ENCODE measurements around the gene DNHD1.

DNHD1 gene

GRCh38 chr11:6584528-6584927, 87.4 kb downstream of the DNHD1 start:
- no peak for TF ChIP-seq CTCF (conservative IDR thresholded peaks at IDR 0.05; ENCODE audit: control insufficient read depth, insufficient read depth, low read depth, low read length)
- DNase-seq (ENCODE audit: low read depth), result no peak
- H3K4me3 ChIP-seq (ENCODE audit: control insufficient read depth, low read depth, low read length), result no peak overlapping the region

GRCh38 chr11:6586434-6587359, 89.6 kb downstream of the DNHD1 start:
- DNase-seq (ENCODE audit: low read depth), result no peak
- no peak overlapping the region for H3K4me3 ChIP-seq (ENCODE audit: control insufficient read depth, low read depth, low read length)
- no peak for TF ChIP-seq CTCF (conservative IDR thresholded peaks at IDR 0.05; ENCODE audit: control insufficient read depth, insufficient read depth, low read depth, low read length)

DNA sequence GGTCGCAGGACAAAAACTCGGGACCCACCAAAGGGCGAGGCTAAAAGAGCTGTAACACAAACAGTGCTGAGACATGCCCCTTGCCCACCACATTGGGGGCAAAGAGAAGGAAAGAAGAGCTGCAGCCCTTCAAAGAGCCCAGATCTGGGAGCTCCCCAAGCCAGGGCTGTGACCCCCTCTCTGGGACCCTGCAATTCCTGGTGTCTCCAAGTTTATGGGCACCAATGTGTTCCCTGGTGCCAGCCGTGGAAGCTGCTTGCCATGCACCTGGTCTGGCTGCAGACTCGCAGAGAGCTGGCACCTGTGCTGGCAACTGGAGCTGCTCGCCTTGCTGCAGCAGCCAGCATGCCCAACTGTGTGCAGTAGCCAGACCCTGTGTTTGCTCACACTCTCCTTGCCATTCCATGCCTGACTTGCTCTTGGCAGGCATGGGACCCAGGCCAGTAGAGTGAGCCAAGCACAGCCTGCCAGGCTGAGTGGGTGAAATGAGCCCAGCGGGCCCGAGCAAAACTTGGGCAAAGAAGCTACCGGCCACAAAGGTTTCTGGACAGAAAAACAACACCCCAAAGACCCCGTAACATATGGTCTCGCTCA, 90.4 kb downstream of the DNHD1 start:
- no peak for DNase-seq (ENCODE audit: low read depth)
- no peak for TF ChIP-seq CTCF (conservative IDR thresholded peaks at IDR 0.05; ENCODE audit: control insufficient read depth, insufficient read depth, low read depth, low read length)
- no peak overlapping the region for H3K4me3 ChIP-seq (ENCODE audit: control insufficient read depth, low read depth, low read length)

- H3K4me3 ChIP-seq (ENCODE audit: control insufficient read depth, low read depth, low read length), result no peak overlapping the region
- no peak for DNase-seq (ENCODE audit: low read depth)
- TF ChIP-seq CTCF (conservative IDR thresholded peaks at IDR 0.05; ENCODE audit: control insufficient read depth, insufficient read depth, low read depth, low read length), result no peak
Measured at GRCh38 chr11:6588018-6588417, 90.9 kb downstream of the DNHD1 start.

DNA sequence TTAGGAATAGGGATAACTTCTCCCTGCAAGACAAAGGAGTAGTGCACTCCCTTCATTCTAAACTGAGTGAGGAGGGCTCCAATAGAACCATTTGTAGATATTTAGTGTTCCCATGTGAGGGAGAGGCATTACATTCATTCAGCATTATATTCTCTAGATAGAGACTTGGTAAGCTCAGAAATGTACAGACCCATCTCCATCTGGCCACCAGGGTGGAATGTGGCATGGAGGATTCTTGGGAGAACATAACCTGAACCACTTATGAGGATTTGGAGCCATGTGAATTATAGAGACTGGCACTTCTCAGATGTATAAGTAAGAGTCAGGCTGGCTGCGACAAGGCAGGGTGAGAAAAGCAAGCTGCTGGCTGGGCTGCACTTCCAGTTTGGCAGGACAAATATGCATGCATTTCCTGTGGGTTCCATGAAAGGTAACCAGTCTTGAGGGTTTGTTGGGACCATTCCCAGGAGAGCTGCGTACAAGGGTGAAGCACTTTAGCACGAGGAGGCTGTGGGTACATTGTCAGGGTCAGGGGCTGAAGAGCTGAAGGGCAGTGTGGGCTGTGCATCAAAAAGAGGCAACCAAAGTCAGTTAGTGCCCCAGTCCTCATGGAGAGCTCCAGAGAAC, 97.2 kb downstream of the DNHD1 start:
- DNase-seq (ENCODE audit: low read depth), result no peak
- no peak for TF ChIP-seq CTCF (conservative IDR thresholded peaks at IDR 0.05; ENCODE audit: control insufficient read depth, insufficient read depth, low read depth, low read length)
- H3K4me3 ChIP-seq (ENCODE audit: control insufficient read depth, low read depth, low read length), result no peak overlapping the region

GRCh38 chr11:6596239-6596877, 99.3 kb downstream of the DNHD1 start:
- TF ChIP-seq CTCF (conservative IDR thresholded peaks at IDR 0.05; ENCODE audit: control insufficient read depth, insufficient read depth, low read depth, low read length), result no peak
- no peak for DNase-seq (ENCODE audit: low read depth)
- H3K4me3 ChIP-seq (ENCODE audit: control insufficient read depth, low read depth, low read length), result no peak overlapping the region

Measured in fibroblast of mammary gland (primary cell).